Small intestine (tissue), 7 donors: ENCODE measurements around the gene NUBP1. TPM values are rescaled to one million over a fixed set of nuclear protein-coding genes. Genes with fewer than 3 reads are reported as not detected.

Experiments used
- DNase-seq, 2 donors: peaks; one replicate each; pipeline versions ENCODE4 v3.0.0 to v3.0.0-alpha.2; 2013
- FAIRE-seq: peaks from 2 replicates; lab custom pipeline; 2012; peaks lifted over from hg19 to GRCh38; lab: Jason Lieb, UNC
- H3K27ac ChIP-seq, 3 donors: one replicate each; pipeline ENCODE4 v1.5.1; 2013; ENCODE audit warnings: low read length in 2 of 3, mild to moderate bottlenecking in 2 of 3, control low read depth in 1 of 3, inconsistent platforms in 1 of 3, low read depth in 1 of 3, moderate library complexity in 1 of 3
- H3K27me3 ChIP-seq, 3 donors: one replicate each; pipeline ENCODE4 v1.6.1; 2013; ENCODE audit warnings: low read length in 3 of 3, inconsistent platforms in 1 of 3; ENCODE audit not compliant: control insufficient read depth in 3 of 3, insufficient read depth in 3 of 3
- H3K36me3 ChIP-seq, 3 donors: one replicate each; pipeline ENCODE4 v1.6.1; 2013; ENCODE audit warnings: low read length in 3 of 3, inconsistent platforms in 1 of 3, low read depth in 1 of 3, mild to moderate bottlenecking in 1 of 3, moderate library complexity in 1 of 3; ENCODE audit not compliant: control insufficient read depth in 3 of 3, insufficient read depth in 2 of 3
- H3K4me1 ChIP-seq, 3 donors: one replicate each; pipeline ENCODE4 v1.6.1; 2013; ENCODE audit warnings: low read length in 2 of 3, inconsistent platforms in 1 of 3, low read depth in 1 of 3, mild to moderate bottlenecking in 1 of 3, moderate library complexity in 1 of 3; ENCODE audit not compliant: control insufficient read depth in 3 of 3, insufficient read depth in 2 of 3
- H3K4me3 ChIP-seq, 3 donors: one replicate each; pipeline ENCODE4 v1.5.1; 2013; ENCODE audit warnings: low read length in 3 of 3, control low read depth in 1 of 3, inconsistent platforms in 1 of 3, low read depth in 1 of 3, mild to moderate bottlenecking in 1 of 3, moderate library complexity in 1 of 3
- H3K9me3 ChIP-seq, 2 donors: one replicate each; pipeline ENCODE4 v1.6.1; 2013; ENCODE audit warnings: low read depth in 1 of 2, low read length in 1 of 2; ENCODE audit not compliant: control insufficient read depth in 2 of 2, insufficient read depth in 1 of 2
- WGBS, 3 donors: extraction: QIAGEN DNeasy Blood & Tissue Kit; methylation state at CpG; one replicate each; pipeline ENCODE4 v1.1.7; 2013; 5-methylcytosine and 5-hydroxymethylcytosine counted together
- polyA plus RNA-seq, 4 donors: library from polyadenylated mRNA; stranded (reverse) in 3 of 4; unstranded in 1 of 4; fragments of 200-250 nt in 3 of 4; fragments of 120-200 nt in 1 of 4; gene quantifications; one replicate each; pipeline versions ENCODE4 v1.2.1 to v1.2.3, GENCODE V29; 2013
- donor health status: healthy with polysubstance abuse.
- donor health status: control.
- donor health status: control.
- donor health status: Bipolar disorder and iron deficiency.
- donor health status: healthy.

NUBP1 gene
- polyA plus RNA-seq, 4 donors: 26.1 to 47.4 (median 36.2) TPM

GRCh38 chr16:10741844-10742243 lies 1.8 kb upstream of the NUBP1 start:
- DNase-seq (peak in 1 of 2 donors; percentile 39), FAIRE-seq (no peak)
- Histone ChIP-seq H3K36me3 (no peaks in the 10 kb centered on the region), H3K4me3 (no peak overlapping the region), H3K4me1 (peaks cover 0 to 4% (median 0%) of the 10 kb centered on the region in 3 donors), H3K9me3 (no peaks in the 10 kb centered on the region), H3K27ac (no peak overlapping the region), H3K27me3 (no peaks in the 10 kb centered on the region)
- 13 to 46% (median 25%) methylated on average over 4 of the region's 4 CpGs for WGBS, 3 donors

GRCh38 chr16:10743227-10743609 lies 424 bp upstream of the NUBP1 start:
- no peaks in the 10 kb centered on the region for H3K27me3 ChIP-seq
- H3K27ac ChIP-seq: peak overlapping the region in 2 of 3 donors; percentile 93 to 99
- no peaks in the 10 kb centered on the region for H3K9me3 ChIP-seq
- H3K4me1 ChIP-seq: peaks cover 0 to 4% (median 0%) of the 10 kb centered on the region in 3 donors
- WGBS, 3 donors: 26 to 34% (median 26%) methylated on average over 5 of the region's 5 CpGs
- H3K4me3 ChIP-seq: peak overlapping the region in 1 of 3 donors; percentile 60
- FAIRE-seq (no peak), DNase-seq (no peak)
- peaks cover 0 to 12% (median 3%) of the 10 kb centered on the region in 3 donors for H3K36me3 ChIP-seq

GRCh38 chr16:10744370-10745030 lies 858 bp downstream of the NUBP1 start:
- DNase-seq (no peak), FAIRE-seq (no peak)
- Histone ChIP-seq H3K4me1 (peaks cover 0 to 4% (median 0%) of the 10 kb centered on the region in 3 donors), H3K27me3 (no peaks in the 10 kb centered on the region), H3K9me3 (no peaks in the 10 kb centered on the region), H3K4me3 (peak overlapping the region in 2 of 3 donors; percentile 50 to 60), H3K27ac (peak overlapping the region in 2 of 3 donors; percentile 57 to 60), H3K36me3 (peaks cover 0 to 20% (median 3%) of the 10 kb centered on the region in 3 donors)
- WGBS, 3 donors: 38 to 40% (median 38%) methylated on average over 17 of the region's 17 CpGs

GRCh38 chr16:10745841-10746240 lies 2.2 kb downstream of the NUBP1 start:
- H3K4me1 ChIP-seq: peaks cover 0 to 4% (median 0%) of the 10 kb centered on the region in 3 donors
- 65 to 82% (median 70%) methylated on average over 2 of the region's 2 CpGs for WGBS, 3 donors
- no peak for FAIRE-seq
- no peak overlapping the region for H3K4me3 ChIP-seq
- peaks cover 0 to 31% (median 3%) of the 10 kb centered on the region in 3 donors for H3K36me3 ChIP-seq
- DNase-seq: no peak
- no peaks in the 10 kb centered on the region for H3K27me3 ChIP-seq
- H3K27ac ChIP-seq: no peak overlapping the region
- H3K9me3 ChIP-seq: no peaks in the 10 kb centered on the region

GRCh38 chr16:10750793-10751192 lies 7.2 kb downstream of the NUBP1 start:
- H3K4me3 ChIP-seq: no peak overlapping the region
- FAIRE-seq (no peak), DNase-seq (no peak)
- H3K27ac ChIP-seq: no peak overlapping the region
- no peaks in the 10 kb centered on the region for H3K9me3 ChIP-seq
- peaks cover 3 to 62% (median 6%) of the 10 kb centered on the region in 3 donors for H3K36me3 ChIP-seq
- no peaks in the 10 kb centered on the region for H3K4me1 ChIP-seq
- no peaks in the 10 kb centered on the region for H3K27me3 ChIP-seq
- WGBS, 3 donors: 81 to 93% (median 92%) methylated on average over 11 of the region's 11 CpGs

- no peak for FAIRE-seq
- no peak overlapping the region for H3K4me3 ChIP-seq
- WGBS, 3 donors: 63 to 65% (median 64%) methylated on average over 13 of the region's 13 CpGs
Measured at GRCh38 chr16:10751291-10751697, 7.7 kb downstream of the NUBP1 start.

GRCh38 chr16:10752843-10753523 lies 9.3 kb downstream of the NUBP1 start:
- 82 to 95% (median 92%) methylated on average over 10 of the region's 10 CpGs for WGBS, 3 donors
- no peak overlapping the region for H3K27ac ChIP-seq
- no peak overlapping the region for H3K4me3 ChIP-seq
- H3K4me1 ChIP-seq: no peaks in the 10 kb centered on the region
- DNase-seq (no peak), FAIRE-seq (no peak)
- H3K27me3 ChIP-seq: no peaks in the 10 kb centered on the region
- H3K9me3 ChIP-seq: no peaks in the 10 kb centered on the region
- H3K36me3 ChIP-seq: peaks cover 5 to 67% (median 10%) of the 10 kb centered on the region in 3 donors

More at GRCh38 chr16:10751291-10751697, 7.7 kb downstream of the NUBP1 start:
- no peaks in the 10 kb centered on the region for H3K4me1 ChIP-seq
- no peaks in the 10 kb centered on the region for H3K9me3 ChIP-seq
- H3K27me3 ChIP-seq: no peaks in the 10 kb centered on the region
- peaks cover 3 to 62% (median 6%) of the 10 kb centered on the region in 3 donors for H3K36me3 ChIP-seq
- DNase-seq: peak in 1 of 2 donors; percentile 39
- H3K27ac ChIP-seq: no peak overlapping the region

- 95 to 97% (median 96%) methylated on average over 7 of the region's 7 CpGs for WGBS, 3 donors
- Histone ChIP-seq H3K4me3 (no peak overlapping the region), H3K27me3 (no peaks in the 10 kb centered on the region), H3K36me3 (peaks cover 6 to 67% (median 16%) of the 10 kb centered on the region in 3 donors), H3K4me1 (no peaks in the 10 kb centered on the region), H3K27ac (no peak overlapping the region), H3K9me3 (no peaks in the 10 kb centered on the region)
- no peak for FAIRE-seq
- DNase-seq: no peak
Measured at GRCh38 chr16:10753670-10754069, 10.0 kb downstream of the NUBP1 start.
